Stimulated activated naive B cell treated with anti-CD40 and anti-IgM and Interleukin-4, amounts not matched to agents 10 μg/mL and 1 μg/mL and 100 μg/mL, for 72 hours (primary cell): ENCODE measurements around the gene KRT85.

Experiments used
- ATAC-seq, 2 donors: fragments of 150-1000 bp; cut with Tn5 transposase; replicated peaks; 2 replicates each; pipeline ENCODE4 v1.10.0; 2021; ENCODE audit warnings: moderate library complexity in 1 of 2
- DNase-seq: peaks from one replicate; pipeline ENCODE4 v3.0.0; 2021
- H3K27ac Mint-ChIP-seq: one replicate; pipeline ENCODE4 v1.8.0; 2022; ENCODE audit warnings: mild to moderate bottlenecking, mixed read lengths
- H3K27me3 Mint-ChIP-seq, 2 donors: one replicate each; pipeline ENCODE4 v1.8.0; 2022; ENCODE audit warnings: mixed read lengths in 2 of 2
- H3K36me3 Mint-ChIP-seq, 2 donors: one replicate each; pipeline ENCODE4 v1.8.0; 2022; ENCODE audit warnings: mixed read lengths in 2 of 2, mild to moderate bottlenecking in 1 of 2
- H3K4me1 Mint-ChIP-seq, 2 donors: one replicate each; pipeline ENCODE4 v1.8.0; 2022; ENCODE audit warnings: mixed read lengths in 2 of 2, mild to moderate bottlenecking in 1 of 2
- H3K4me3 Mint-ChIP-seq, 2 donors: one replicate each; pipeline ENCODE4 v1.8.0; 2022; ENCODE audit warnings: mild to moderate bottlenecking in 2 of 2, mixed read lengths in 2 of 2, moderate library complexity in 1 of 2
- H3K9me3 Mint-ChIP-seq, 2 donors: one replicate each; pipeline ENCODE4 v1.8.0; 2022; ENCODE audit warnings: mixed read lengths in 2 of 2, mild to moderate bottlenecking in 1 of 2

The KRT85 gene

GRCh38 chr12:52342781-52343490, 24.3 kb downstream of the KRT85 start:
- H3K9me3 Mint-ChIP-seq, result peaks cover 0 to 1% of the 10 kb centered on the region in 2 donors
- H3K27ac Mint-ChIP-seq, result no peak overlapping the region
- no peak overlapping the region for H3K4me3 Mint-ChIP-seq
- ATAC-seq (no peak), DNase-seq (no peak)
- peaks cover 3 to 17% of the 10 kb centered on the region in 2 donors for H3K27me3 Mint-ChIP-seq
- H3K36me3 Mint-ChIP-seq, result no peaks in the 10 kb centered on the region
- no peaks in the 10 kb centered on the region for H3K4me1 Mint-ChIP-seq

- Mint-ChIP-seq H3K27me3 (peaks cover 3 to 14% of the 10 kb centered on the region in 2 donors), H3K9me3 (peaks cover 5 to 6% of the 10 kb centered on the region in 2 donors), H3K27ac (no peak overlapping the region), H3K36me3 (peaks cover 0 to 4% of the 10 kb centered on the region in 2 donors), H3K4me1 (peaks cover 3 to 5% of the 10 kb centered on the region in 2 donors), H3K4me3 (no peak overlapping the region)
- ATAC-seq, result no peak
- DNase-seq, result no peak
Observed at GRCh38 chr12:52341066-52341580, 26.2 kb downstream of the KRT85 start.

- H3K36me3 Mint-ChIP-seq, result peaks cover 0 to 4% of the 10 kb centered on the region in 2 donors
- H3K4me3 Mint-ChIP-seq, result no peak overlapping the region
- peaks cover 3 to 5% of the 10 kb centered on the region in 2 donors for H3K4me1 Mint-ChIP-seq
- H3K27me3 Mint-ChIP-seq, result peaks cover 7 to 9% of the 10 kb centered on the region in 2 donors
- H3K9me3 Mint-ChIP-seq, result peaks cover 5 to 6% of the 10 kb centered on the region in 2 donors
- no peak for ATAC-seq
- DNase-seq, result no peak
- no peak overlapping the region for H3K27ac Mint-ChIP-seq
Observed at GRCh38 chr12:52338241-52338960, 28.9 kb downstream of the KRT85 start.

- ATAC-seq, result no peak
- Mint-ChIP-seq H3K27ac (no peak overlapping the region), H3K4me3 (no peak overlapping the region), H3K9me3 (peaks cover 5 to 6% of the 10 kb centered on the region in 2 donors), H3K27me3 (peaks cover 5 to 9% of the 10 kb centered on the region in 2 donors), H3K4me1 (peaks cover 3 to 5% of the 10 kb centered on the region in 2 donors), H3K36me3 (peaks cover 0 to 4% of the 10 kb centered on the region in 2 donors)
- DNase-seq, result no peak
Observed at GRCh38 chr12:52337054-52337453, 30.2 kb downstream of the KRT85 start.

GRCh38 chr12:52336641-52337040, 30.6 kb downstream of the KRT85 start:
- Mint-ChIP-seq H3K4me1 (peaks cover 3 to 5% of the 10 kb centered on the region in 2 donors), H3K9me3 (peaks cover 5 to 6% of the 10 kb centered on the region in 2 donors), H3K4me3 (no peak overlapping the region), H3K27ac (no peak overlapping the region), H3K27me3 (peaks cover 9 to 12% of the 10 kb centered on the region in 2 donors), H3K36me3 (peaks cover 0 to 4% of the 10 kb centered on the region in 2 donors)
- ATAC-seq (no peak), DNase-seq (no peak)

DNA sequence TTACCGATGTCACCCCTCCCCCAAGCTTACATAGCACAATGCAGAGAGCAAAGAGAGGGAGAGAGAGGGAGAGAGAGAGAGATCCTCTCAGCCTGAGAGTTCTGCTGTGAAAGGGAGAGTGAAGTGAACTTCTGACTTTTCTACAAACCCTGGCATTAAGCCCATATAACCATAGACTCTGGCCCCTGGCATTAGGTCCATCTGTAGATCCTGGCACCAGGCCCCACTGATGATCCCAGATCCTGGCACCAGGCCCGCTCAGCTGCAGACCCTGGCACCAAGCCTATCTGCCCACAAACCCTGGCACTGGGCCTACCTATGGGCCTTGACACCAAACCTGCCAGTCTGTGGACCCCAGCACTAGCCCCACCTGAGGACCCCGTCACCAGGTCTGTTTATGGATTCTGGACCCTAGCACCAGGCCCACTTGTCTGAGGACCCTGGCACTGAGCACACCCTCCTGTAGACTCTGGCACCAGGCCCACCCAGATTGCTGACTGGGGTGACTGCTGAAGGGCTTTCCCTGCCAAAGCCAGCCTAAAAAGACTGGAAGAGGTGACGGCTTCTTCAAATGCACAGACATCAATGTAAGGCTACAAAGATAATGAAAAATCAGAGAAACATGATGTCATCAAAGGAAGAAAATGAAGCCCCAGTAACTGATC, 31.6 kb downstream of the KRT85 start:
- DNase-seq, result no peak
- peaks cover 5 to 6% of the 10 kb centered on the region in 2 donors for H3K9me3 Mint-ChIP-seq
- no peak overlapping the region for H3K4me3 Mint-ChIP-seq
- H3K27me3 Mint-ChIP-seq, result peaks cover 12% of the 10 kb centered on the region in 2 donors
- ATAC-seq, result no peak
- peaks cover 3 to 5% of the 10 kb centered on the region in 2 donors for H3K4me1 Mint-ChIP-seq
- H3K27ac Mint-ChIP-seq, result no peak overlapping the region
- peaks cover 0 to 4% of the 10 kb centered on the region in 2 donors for H3K36me3 Mint-ChIP-seq

DNA sequence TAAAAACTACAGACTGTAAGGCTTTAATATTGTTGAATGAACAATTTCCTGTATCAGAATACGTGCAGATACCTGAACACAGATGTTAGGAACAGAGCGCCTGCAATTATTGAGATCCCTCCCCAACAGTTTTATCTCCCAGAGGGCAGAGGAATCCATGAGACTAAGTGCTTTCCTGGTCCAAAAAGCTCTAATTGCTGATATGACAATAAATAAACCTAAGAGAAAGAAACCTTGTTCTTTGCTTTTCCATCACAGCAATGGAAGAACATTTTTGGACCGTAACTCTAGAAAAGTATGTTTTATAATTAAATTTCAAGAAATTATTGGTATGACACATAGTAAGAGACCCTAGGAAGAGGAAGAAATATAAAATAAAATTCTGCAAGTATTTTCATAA, 33.1 kb downstream of the KRT85 start:
- ATAC-seq (no peak), DNase-seq (no peak)
- peaks cover 3 to 5% of the 10 kb centered on the region in 2 donors for H3K4me1 Mint-ChIP-seq
- peaks cover 0 to 4% of the 10 kb centered on the region in 2 donors for H3K36me3 Mint-ChIP-seq
- H3K9me3 Mint-ChIP-seq, result peaks cover 5 to 6% of the 10 kb centered on the region in 2 donors
- H3K27ac Mint-ChIP-seq, result no peak overlapping the region
- H3K27me3 Mint-ChIP-seq, result peaks cover 12% of the 10 kb centered on the region in 2 donors
- H3K4me3 Mint-ChIP-seq, result no peak overlapping the region

GRCh38 chr12:52333321-52333720, 34.0 kb downstream of the KRT85 start:
- Mint-ChIP-seq H3K4me1 (peaks cover 3 to 5% of the 10 kb centered on the region in 2 donors), H3K27me3 (peaks cover 8 to 12% of the 10 kb centered on the region in 2 donors), H3K27ac (no peak overlapping the region), H3K36me3 (peaks cover 0 to 4% of the 10 kb centered on the region in 2 donors), H3K9me3 (peaks cover 5 to 6% of the 10 kb centered on the region in 2 donors), H3K4me3 (no peak overlapping the region)
- no peak for DNase-seq
- ATAC-seq, result no peak

GRCh38 chr12:52332381-52332780, 34.9 kb downstream of the KRT85 start:
- Mint-ChIP-seq H3K9me3 (peaks cover 4 to 5% of the 10 kb centered on the region in 2 donors), H3K27ac (no peak overlapping the region), H3K27me3 (peaks cover 8 to 16% of the 10 kb centered on the region in 2 donors), H3K4me1 (peaks cover 5 to 11% of the 10 kb centered on the region in 2 donors), H3K4me3 (no peak overlapping the region), H3K36me3 (peaks cover 0 to 4% of the 10 kb centered on the region in 2 donors)
- DNase-seq (no peak), ATAC-seq (no peak)

DNA sequence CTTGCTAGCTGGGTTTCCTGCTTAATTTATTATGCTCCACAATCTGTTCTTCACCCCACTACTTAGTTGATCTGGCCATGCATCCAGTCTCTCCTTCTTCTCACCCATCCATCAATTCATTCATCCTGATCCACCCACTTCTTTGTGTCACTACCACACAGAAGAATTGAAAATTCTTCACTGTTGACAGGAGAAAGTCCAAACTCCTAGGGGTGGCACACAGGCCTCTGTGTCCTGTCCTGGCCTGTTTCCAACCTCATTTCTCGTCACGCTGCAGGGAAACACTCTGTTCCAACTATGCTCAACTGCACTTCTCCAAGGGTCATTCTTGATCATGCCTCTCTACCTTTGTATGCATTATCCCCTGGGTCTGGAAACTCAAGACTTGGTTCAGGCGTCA, 35.4 kb downstream of the KRT85 start:
- Mint-ChIP-seq H3K27ac (no peak overlapping the region), H3K4me3 (no peak overlapping the region), H3K27me3 (peaks cover 8 to 21% of the 10 kb centered on the region in 2 donors), H3K36me3 (peaks cover 0 to 3% of the 10 kb centered on the region in 2 donors), H3K9me3 (peaks cover 4 to 5% of the 10 kb centered on the region in 2 donors), H3K4me1 (peaks cover 5 to 14% of the 10 kb centered on the region in 2 donors)
- DNase-seq (no peak), ATAC-seq (no peak)

DNA sequence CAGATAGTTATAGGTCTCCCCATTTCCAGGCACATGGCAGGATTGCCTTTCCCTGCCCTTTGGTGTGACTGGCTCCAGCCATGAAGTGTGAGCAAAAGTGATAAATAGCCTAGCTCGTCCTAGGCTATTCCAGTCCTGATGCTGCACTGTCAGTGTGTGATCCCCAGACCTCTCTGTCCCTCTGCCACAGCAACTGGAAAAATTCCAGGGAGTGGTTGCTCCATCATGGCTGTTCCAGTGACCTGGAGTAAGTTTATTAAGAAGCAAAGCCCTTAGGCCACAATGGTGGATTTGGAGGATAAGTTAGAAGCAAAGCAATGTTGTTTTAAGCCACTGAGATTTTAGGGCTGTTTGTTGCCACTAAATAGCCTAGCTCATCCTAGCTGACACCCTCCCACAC, 36.2 kb downstream of the KRT85 start:
- DNase-seq (no peak), ATAC-seq (no peak)
- Mint-ChIP-seq H3K27me3 (peaks cover 8 to 23% of the 10 kb centered on the region in 2 donors), H3K4me1 (peaks cover 2 to 11% of the 10 kb centered on the region in 2 donors), H3K4me3 (no peak overlapping the region), H3K27ac (no peak overlapping the region), H3K36me3 (no peaks in the 10 kb centered on the region), H3K9me3 (no peaks in the 10 kb centered on the region)

- Mint-ChIP-seq H3K27ac (no peak overlapping the region), H3K4me1 (peaks cover 2 to 11% of the 10 kb centered on the region in 2 donors), H3K27me3 (peaks cover 32 to 35% of the 10 kb centered on the region in 2 donors), H3K36me3 (no peaks in the 10 kb centered on the region), H3K4me3 (no peak overlapping the region), H3K9me3 (no peaks in the 10 kb centered on the region)
- ATAC-seq, result no peak
- no peak for DNase-seq
Observed at GRCh38 chr12:52327830-52328500, 39.3 kb downstream of the KRT85 start.

DNA sequence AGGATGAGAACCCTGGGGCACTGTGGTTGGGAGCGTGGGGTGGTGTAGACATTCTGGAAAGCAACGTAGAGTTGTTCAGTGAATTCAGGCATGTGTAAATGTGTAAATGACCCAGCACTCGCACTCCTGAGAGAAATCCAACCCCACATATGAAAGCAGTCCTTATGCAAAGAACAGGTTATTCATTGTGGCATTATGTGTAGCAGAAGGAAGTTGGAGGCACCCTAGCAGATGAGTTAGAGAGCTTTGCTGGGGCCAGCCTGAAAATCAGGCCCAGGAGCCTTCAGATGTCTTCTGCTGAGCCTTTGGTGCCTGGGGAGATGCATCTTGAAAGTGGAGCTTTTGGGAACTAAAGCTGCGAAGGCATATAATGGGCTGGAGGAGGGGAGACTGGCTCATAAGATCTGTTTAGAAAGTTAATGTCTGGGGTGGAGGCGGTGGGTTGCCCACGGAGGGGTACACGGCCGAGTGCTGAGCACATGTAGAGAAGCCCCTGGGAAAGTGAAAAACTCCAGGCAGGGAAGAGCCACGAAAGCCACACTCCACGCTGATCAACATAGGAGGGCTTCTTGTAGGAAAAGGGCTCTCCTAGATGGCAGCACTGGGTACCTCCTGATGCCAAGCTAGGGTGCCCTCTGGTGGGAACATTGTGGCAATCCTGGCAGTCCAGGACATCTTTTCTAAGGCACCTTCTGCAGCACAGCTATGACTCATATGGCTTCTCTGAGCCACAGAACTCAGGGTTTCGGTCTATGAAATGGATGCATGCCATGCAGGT, 40.0 kb downstream of the KRT85 start:
- ATAC-seq (peak; percentile 93 to 98), DNase-seq (peak; percentile 76)
- Mint-ChIP-seq H3K27me3 (peaks cover 39 to 40% of the 10 kb centered on the region in 2 donors), H3K27ac (no peak overlapping the region), H3K36me3 (no peaks in the 10 kb centered on the region), H3K4me3 (no peak overlapping the region), H3K9me3 (no peaks in the 10 kb centered on the region), H3K4me1 (peaks cover 2 to 11% of the 10 kb centered on the region in 2 donors)
